Panc1 (cell line): ENCODE results near the gene TIMP3. TPM values are rescaled to one million over a fixed set of nuclear protein-coding genes. Genes with fewer than 3 reads are reported as not detected.

Experiments
- ATAC-seq: fragments of 200-7000 bp; cut with Tn5 transposase; 2 replicates; pipeline ENCODE4 v1.9.1; 2020; ENCODE audit warnings: mild to moderate bottlenecking, moderate library complexity
- BruUV-seq: library from RNA; stranded (reverse); fragments of 400-500 nt; replicated peaks from 2 replicates; lab custom pipeline; 2021; lab: Mats Ljungman, UMichigan
- CTCF ChIA-PET: fragments of 300-600 bp; sonication (Branson Sonifier 250); formaldehyde crosslinking; loops from one replicate; lab custom pipeline; 2022; ENCODE audit warnings: antibody characterized with exemption; lab: Charles Lee
- POLR2A ChIA-PET: fragments of 300-600 bp; sonication (Branson Sonifier 250); formaldehyde crosslinking; loops from one replicate; lab custom pipeline; 2022; ENCODE audit warnings: antibody characterized with exemption; lab: Charles Lee
- DNase-seq: peaks from one replicate; pipeline ENCODE4 v3.0.0-alpha.2; 2010; ENCODE audit warnings: low read depth, low spot score
- H3K27ac ChIP-seq: 2 replicates; pipeline ENCODE4 v1.5.1; 2011; ENCODE audit warnings: mild to moderate bottlenecking, low read length, inconsistent platforms
- H3K27me3 ChIP-seq: fragments of 200-500 bp; sonication (Bioruptor generic); 2 replicates; pipeline ENCODE4 v1.6.0; 2014; ENCODE audit warnings: low read length, inconsistent platforms; ENCODE audit not compliant: control insufficient read depth, insufficient read depth
- H3K36me3 ChIP-seq: fragments of 200-500 bp; sonication (Bioruptor generic); 2 replicates; pipeline ENCODE4 v1.5.1; 2014; ENCODE audit warnings: inconsistent platforms, mild to moderate bottlenecking, low read length, moderate library complexity; ENCODE audit not compliant: control insufficient read depth, insufficient read depth
- H3K4me1 ChIP-seq: 2 replicates; pipeline ENCODE4 v1.5.1; 2011; ENCODE audit warnings: inconsistent platforms, mild to moderate bottlenecking, low read length, moderate library complexity; ENCODE audit not compliant: control insufficient read depth, insufficient read depth
- H3K4me3 ChIP-seq, 2 experiments: 2 replicates each; pipeline ENCODE4 v1.5.1; 2011 to 2012; ENCODE audit warnings: low read depth in 2 of 2, low read length in 2 of 2, mild to moderate bottlenecking in 2 of 2, inconsistent platforms in 1 of 2, moderate library complexity in 1 of 2
- H3K9me3 ChIP-seq: fragments of 200-500 bp; sonication (Bioruptor generic); 2 replicates; pipeline ENCODE4 v1.5.1; 2014; ENCODE audit warnings: low read depth, mild to moderate bottlenecking, inconsistent platforms, low read length, moderate library complexity; ENCODE audit not compliant: control insufficient read depth, insufficient read depth
- CTCF ChIP-seq: fragments of 450-650 bp; IDR thresholded peaks from 2 replicates; pipeline ENCODE4 v1.5.1; 2017; ENCODE audit warnings: mild to moderate bottlenecking
- POLR2AphosphoS5 ChIP-seq: IDR thresholded peaks from 2 replicates; pipeline ENCODE4 v1.6.1; 2012; ENCODE audit warnings: mild to moderate bottlenecking, low read depth, low read length, moderate library complexity
- REST ChIP-seq, 2 experiments: IDR thresholded peaks; 2 replicates each; pipeline ENCODE4 v1.6.1; 2011 to 2012; ENCODE audit warnings: low read depth in 2 of 2, control low read depth in 1 of 2, low read length in 1 of 2, mild to moderate bottlenecking in 1 of 2, moderate library complexity in 1 of 2; ENCODE audit not compliant: insufficient read depth in 1 of 2
- SIN3A ChIP-seq: IDR thresholded peaks from 2 replicates; pipeline ENCODE4 v1.6.1; 2012; ENCODE audit warnings: low read depth, mild to moderate bottlenecking, low read length, moderate library complexity, borderline replicate concordance; ENCODE audit not compliant: insufficient read depth
- TCF7L2 ChIP-seq: IDR thresholded peaks from 2 replicates; pipeline ENCODE4 v1.6.1; 2011; ENCODE audit warnings: mild to moderate bottlenecking, low read depth, low read length, inconsistent platforms
- in situ Hi-C: cut with HindIII; loops from 2 replicates; pipeline ENCODE4 v1.10.0; 2016; ENCODE audit warnings: low sequenced_read_pairs, low pct_unique_long_range_greater_than_20kb
- intact Hi-C: fragments of 100-400 bp; cut with micrococcal nuclease; formaldehyde crosslinking; loops from one replicate; pipeline ENCODE4 v1.10.0; 2022; ENCODE audit not compliant: unreplicated experiment
- total RNA-seq: library from RNA; stranded (reverse); gene quantifications from one replicate; pipeline ENCODE4 v1.2.1, GENCODE V29; 2021; ENCODE audit not compliant: unreplicated experiment

The TIMP3 gene
- total RNA-seq, 1 experiment from 2014 or later = 0.67 TPM

- no peaks in the 10 kb centered on the region for H3K4me1 ChIP-seq
- H3K27ac ChIP-seq = no peak overlapping the region
- CTCF ChIA-PET = no interaction called here
- DNase-seq (no peak), ATAC-seq (no peak)
- H3K27me3 ChIP-seq = no peaks in the 10 kb centered on the region; the same call in 1 of the 2 replicates
- POLR2A ChIA-PET = no interaction called here
- no peaks in the 10 kb centered on the region for H3K36me3 ChIP-seq
- in situ Hi-C loops (no loop called here), intact Hi-C loops (no loop called here)
- no TSS peak for BruUV-seq
- no peak overlapping the region for H3K4me3 ChIP-seq
- no peaks in the 10 kb centered on the region for H3K9me3 ChIP-seq
- no peak for TF ChIP-seq SIN3A
- no peak for TF ChIP-seq CTCF
- no peak for TF ChIP-seq TCF7L2
- no peak for TF ChIP-seq REST (IDR thresholded peaks at IDR 0.05; ENCODE audit: insufficient read depth in 1 of 2, low read depth in 2 of 2, low read length in 1 of 2)
- no peak for TF ChIP-seq POLR2AphosphoS5
Observed at GRCh38 chr22:32861330-32861729, 59.8 kb downstream of the TIMP3 start.

GRCh38 chr22:32862083-32862482, 60.6 kb downstream of the TIMP3 start:
- intact Hi-C loops = no loop called here
- BruUV-seq = no TSS peak
- no peaks in the 10 kb centered on the region; the same call in 1 of the 2 replicates for H3K27me3 ChIP-seq
- no peak overlapping the region for H3K27ac ChIP-seq
- no peak overlapping the region for H3K4me3 ChIP-seq
- in situ Hi-C loops = no loop called here
- DNase-seq = no peak
- POLR2A ChIA-PET = no interaction called here
- no peak for ATAC-seq
- H3K4me1 ChIP-seq = no peaks in the 10 kb centered on the region
- no peaks in the 10 kb centered on the region for H3K36me3 ChIP-seq
- CTCF ChIA-PET = no interaction called here
- H3K9me3 ChIP-seq = no peaks in the 10 kb centered on the region
- TF ChIP-seq REST (IDR thresholded peaks at IDR 0.05; ENCODE audit: insufficient read depth in 1 of 2, low read depth in 2 of 2, low read length in 1 of 2) = no peak
- no peak for TF ChIP-seq SIN3A
- TF ChIP-seq POLR2AphosphoS5 = no peak
- no peak for TF ChIP-seq CTCF
- no peak for TF ChIP-seq TCF7L2
